ENCODE results near the gene ZNF771.
A peak's percentile ranks its signal among the peaks of the same experiment; 100 is the strongest.
"Not testable (repeated sequence)": the region's sequence is repeated elsewhere in the genome, so short reads cannot be mapped to it uniquely, and the experiment has no call there.

ZNF771 gene

DNA sequence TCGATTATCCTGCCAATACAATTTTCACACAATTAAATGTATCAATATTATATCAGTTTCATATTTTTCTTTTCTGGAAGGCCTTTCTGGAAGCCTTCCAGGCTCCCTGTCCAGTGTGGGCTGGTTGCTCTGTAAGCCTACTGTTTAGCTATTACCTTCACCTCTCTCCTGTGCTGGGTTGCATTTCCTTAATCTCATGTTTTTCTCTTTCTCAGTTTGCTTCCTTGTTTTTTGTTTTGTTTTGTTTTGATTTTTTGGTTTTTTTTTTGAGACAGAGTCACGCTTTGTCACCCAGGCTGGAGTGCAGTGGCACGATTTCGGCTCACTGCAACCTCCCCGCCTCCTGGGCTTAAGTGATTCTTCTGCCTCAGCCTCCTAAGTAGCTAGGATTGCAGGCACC, 31.4 kb downstream of the ZNF771 start:
- DNase-seq: no peak

DNA sequence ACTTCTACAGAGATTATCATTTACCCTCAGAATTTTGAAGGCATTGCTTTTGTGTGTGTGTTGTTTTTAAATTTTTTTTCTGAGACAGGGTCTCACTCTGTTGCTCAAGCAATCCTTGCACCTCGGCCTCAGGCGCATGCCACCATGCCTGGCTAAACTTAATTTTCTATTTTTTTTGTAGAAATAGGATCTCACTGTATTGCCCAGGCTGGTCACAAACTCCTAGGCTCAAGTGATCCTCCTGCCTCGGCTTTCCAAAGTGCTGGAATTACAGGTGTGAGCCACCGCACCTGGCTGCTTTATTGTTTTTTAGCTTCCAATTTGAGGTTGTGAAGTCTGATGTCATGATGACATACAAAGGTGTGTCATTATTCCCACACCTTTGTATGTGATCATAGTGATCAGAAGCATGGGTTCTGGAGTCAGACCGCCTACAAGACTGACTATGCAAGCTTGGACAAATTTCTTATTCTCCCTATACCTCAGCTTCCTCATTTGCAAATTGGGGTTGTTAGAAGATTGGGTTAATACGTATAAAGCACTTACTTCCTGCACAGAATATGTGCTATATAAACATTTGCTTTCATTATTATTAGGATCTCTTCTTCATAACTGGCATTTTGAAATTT, 32.4 kb downstream of the ZNF771 start:
- no peak for DNase-seq

DNA sequence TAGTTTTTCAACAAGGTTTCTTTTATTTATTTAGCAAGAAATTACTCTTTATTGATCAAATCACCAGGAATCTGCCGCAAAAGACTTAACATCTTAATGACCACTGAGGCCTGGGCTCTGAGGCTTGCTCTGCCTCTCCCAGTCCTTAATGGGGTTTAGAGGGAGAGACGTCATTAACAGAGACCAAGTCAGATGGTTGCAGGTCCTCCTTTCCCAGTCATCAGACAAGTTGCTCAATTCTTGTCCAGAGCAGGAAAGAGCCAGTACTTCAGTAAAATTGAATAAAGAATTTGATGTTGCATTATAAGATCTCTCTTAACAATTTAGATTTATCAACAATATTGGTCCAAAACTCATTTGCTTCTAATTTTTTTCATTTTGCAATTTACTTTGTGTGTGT, 36.2 kb downstream of the ZNF771 start:
- DNase-seq: no peak

DNA sequence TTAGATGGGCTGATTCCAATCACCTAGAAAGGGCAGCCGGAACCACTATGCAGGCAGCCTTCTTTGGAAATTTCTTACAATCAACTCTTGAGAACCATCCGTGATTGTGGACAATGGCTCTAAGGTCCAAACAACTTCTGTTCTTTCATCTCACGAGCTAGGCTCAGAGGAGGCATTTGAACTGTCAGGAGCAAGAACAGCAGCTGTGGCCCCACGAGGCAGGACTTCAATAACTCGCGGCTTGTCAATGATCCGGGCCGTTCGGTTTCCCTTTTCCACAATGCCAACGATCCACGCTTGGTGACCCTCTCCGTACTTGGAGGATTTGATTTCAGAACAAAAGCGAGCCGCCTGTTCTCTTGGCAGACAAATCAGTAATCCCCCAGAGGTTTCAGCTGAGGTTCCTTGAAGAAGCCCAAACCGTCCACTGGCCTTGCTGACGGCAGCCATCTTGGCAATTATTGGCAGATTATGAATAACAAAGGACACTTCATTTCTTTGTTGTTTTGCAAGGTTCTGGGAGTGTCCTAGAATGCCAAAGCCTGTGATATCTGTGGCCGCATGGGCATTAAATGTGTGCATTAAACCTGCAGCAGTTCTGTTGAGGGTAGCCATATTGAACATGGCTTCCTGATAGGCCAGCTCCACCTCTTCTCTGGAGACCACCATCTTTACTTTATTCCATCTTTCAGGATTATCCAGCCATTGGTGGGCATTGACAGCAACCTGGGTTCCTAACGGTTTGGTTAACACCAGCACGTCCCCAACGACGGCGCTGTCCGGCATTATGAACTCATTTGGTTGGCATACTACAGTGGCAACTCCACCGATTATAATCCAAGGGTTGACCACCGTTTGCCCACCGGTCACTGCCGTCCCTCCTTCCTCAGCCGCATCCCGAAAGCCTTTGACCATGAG, 37.1 kb downstream of the ZNF771 start:
- no peak for DNase-seq

DNA sequence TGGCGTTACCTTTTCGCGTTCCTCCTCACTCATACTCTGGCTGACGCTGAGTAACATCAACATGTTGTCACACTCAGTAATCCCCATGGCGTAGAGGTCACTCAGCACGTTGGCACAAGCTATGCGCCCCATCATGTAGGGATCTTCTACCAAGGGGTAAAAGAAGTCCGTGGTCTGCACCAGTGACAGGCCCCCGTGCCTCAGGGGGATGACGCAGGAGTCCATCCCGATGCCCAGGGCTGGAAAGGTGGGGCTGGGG, 37.7 kb downstream of the ZNF771 start:
- no peak for DNase-seq

DNA sequence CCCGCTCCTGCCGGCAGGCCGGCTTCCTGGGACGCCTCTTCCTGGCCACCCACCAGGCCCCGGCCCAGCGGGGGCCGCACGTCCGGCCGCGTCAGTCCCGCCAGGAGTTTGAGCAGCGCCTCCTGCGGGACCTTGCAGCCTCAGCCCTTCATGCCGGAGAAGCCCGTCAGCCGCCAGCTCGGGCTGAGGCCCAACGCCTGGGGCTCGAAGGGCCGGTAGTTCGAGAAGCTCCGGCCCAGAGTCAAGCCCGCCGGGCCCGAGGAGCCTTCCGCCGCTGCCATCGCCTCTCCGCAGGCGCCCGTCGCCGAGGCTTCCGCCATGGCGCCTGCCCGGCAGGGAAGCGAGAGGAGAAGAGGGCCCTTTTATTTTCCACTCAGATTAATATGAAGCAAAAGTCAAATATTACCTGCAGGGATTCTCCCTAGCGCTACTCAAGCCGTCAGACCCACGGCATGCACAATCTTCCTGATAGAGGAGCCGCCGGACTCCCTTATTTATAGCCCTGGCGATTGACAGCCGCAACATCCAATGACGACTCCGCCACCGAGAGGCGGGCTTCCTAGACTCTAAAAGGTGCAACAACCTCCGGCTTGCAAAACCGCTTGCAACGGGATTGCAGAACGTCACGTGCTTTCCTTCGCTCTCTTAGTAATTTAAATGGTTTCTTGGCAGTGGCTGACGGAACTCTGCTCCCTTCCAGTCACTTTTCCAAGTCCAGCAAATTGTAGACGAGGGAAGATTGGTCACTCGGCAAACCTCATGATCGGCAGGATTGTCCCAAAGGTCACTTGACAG, 38.2 kb downstream of the ZNF771 start, which contains the start of gene SEPHS2:
TSS of gene SEPHS2 (minus strand) at position 467 of the 795 bp plus-strand sequence. CDS start at position 320, 147 bp downstream.
- peak; percentile 93 for DNase-seq

DNA sequence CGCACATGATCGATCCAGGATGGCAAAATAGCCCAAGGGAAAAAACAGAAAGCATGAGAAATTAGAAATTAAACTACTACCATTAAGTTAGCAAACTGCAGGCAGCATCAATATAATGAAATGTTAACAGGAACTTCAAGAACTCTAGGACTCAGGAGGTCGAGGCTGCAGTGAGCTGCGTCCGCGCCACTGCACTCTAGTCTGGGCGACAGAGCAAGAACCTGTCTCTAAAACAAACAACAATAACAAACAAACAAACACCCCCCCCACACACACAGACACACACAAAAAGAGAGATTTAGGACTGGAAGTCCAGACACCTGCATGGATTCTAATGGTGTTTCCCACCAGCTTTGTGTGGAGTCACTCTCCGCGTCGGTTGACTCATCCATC, 38.8 kb downstream of the ZNF771 start:
- no peak for DNase-seq

DNA sequence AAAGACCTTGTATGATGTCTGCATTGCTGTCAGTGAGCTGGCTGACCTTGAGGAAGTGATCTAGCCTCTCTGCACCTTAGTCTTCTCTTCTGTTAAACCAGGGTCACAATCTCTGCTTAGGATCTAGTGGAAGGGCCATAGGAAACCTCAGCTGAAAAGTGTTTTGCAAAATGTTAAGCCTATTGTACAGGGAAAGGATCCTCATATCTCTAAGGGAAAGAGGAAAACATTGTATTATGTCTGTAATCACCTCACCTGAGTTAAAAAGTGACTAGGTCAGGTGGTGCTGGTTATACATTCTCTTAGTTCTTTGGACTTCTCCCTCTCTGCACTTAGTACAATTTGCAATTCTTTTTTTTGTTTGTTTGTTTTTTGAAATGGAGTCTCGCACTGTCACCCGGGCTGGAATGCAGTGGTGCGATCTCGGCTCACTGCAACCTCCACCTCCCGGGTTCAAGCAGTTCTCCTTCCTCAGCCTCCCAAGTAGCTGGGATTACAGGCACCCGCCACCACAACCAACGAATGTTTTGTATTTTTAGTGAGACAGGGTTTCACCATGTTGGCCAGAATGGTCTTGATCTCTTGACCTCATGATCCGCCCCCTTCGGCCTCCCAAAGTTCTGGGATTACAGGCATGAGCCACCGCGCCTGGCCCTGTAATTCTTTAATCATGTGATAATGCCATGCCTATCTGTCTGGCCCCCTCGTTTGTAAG, 40.3 kb downstream of the ZNF771 start:
- no peak for DNase-seq

DNA sequence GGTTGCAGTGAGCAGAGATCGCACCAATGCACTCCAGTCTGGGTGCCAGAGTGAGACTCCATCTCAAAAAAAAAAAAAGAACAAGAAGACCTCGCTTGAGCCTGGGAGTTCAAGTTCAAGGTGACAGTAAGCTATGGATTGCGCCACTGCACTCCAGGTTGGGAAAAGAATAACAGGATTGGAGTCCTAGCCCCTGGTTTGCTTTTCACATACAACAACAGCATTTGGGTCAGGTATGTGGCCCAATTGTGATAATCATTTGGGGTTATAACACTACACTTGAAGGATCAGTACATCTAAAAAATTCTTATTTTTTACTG, 41.7 kb downstream of the ZNF771 start:
- no peak for DNase-seq

DNA sequence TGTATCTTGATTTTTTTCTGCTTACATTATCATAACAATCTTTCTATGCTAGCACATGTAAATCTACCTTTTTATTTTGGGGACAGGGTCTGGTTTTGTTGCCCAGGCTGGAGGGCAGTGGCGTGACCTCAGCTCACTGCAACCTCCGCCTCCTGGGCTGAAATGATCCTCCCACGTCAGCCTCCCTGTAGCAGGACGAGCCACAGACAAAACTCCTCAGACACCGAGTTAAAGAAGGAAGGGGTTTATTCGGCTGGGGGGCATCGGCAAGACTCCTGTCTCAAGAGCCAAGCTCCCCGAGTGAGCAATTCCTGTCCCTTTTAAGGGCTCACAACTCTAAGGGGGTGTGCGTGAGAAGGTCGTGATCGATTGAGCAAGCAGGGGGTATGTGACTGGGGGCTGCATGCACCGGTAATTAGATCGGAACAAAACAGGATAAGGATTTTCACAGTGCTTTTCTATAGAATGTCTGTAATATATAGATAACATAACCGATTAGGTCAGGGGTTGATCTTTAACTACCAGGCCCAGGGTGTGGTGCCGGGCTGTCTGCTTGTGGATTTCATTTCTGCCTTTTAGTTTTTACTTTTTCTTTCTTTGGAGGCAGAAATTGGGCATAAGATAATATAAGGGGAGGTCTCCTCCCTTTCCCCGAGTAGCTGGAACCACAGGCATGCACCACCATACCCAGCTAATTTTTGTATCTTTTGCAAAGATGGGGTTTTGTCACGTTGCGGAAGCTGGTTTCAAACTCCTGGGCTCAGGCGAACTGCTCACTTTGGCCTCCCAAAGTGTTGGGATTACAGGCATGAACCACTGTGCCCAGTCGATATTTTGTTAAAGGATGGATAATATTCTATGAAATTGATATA, 45.5 kb downstream of the ZNF771 start:
- not testable (repeated sequence) for DNase-seq

DNA sequence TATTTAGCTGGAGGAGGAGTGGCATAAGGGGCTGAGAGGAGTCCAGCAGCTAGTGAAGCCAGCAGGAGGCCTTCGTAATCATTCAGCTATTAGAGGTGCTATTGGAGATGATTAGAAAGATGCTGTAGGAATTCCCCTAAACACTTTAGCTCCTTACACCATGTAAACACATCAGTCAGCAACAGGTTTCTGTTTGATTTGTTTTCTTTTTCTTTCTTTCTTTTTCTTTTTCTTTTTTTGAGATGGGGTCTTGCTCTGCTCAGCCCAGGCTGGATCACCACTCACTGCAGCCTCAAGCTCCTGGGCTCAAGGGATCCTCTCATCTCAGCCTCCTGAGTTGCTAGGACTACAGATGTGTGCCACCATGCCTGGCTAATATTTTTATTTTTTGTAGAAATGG, 48.9 kb downstream of the ZNF771 start:
- no peak for DNase-seq

DNA sequence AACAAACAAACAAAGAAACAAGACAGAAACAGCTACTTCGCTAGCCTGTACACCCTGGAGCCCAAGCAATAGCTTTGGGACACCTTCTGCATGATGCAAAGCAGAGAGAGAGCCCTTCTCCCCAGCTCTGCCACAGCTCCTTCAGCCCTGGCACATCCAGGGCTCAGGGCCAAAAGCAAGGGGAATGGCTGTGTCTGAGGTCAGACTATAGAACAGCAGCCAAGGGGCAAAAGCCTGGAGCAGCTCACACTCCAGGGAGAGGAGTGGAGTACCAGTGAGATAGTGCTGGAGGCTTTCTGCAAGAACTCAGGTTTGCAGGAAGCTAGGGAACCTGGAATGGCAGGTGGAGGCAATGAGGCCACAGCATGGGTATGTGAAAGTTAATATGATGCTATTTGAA, 49.9 kb downstream of the ZNF771 start:
- DNase-seq: no peak

DNA sequence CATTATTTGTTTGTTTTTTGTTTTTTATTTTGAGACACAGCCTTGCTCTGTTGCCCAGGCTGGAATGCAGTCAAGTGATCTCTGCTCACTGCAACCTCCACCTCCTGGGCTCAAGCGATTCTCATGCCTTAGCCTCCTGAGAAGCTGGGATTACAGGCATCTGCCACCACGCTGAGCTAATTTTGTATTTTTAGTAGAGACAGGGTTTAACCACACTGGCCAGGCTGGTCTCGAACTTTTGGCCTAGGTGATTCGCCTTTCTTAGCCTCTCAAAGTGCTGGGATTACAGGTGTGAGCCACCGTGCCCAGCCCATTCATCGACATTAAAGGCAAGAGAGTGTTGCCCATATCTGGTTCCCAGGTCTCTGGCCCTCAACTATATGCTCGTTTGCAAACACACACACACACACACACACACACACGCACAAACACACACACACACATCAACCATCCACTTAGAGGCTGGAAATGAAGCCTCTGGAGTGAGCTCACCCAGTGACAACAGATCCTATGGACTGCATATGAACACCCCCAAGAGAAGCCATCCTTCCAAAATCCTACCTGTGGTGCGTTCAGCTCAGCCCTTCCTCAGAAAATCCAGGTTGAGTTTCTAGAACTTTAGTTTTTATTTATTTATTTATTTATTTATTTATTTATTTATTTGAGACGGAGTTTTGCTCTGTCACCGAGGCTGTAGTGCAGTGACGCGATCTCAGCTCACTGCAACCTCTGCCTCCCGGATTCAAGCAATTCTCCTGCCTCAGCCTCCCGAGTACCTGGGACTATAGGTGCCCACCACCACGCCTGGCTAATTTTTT, 50.5 kb downstream of the ZNF771 start:
- no peak for DNase-seq

DNA sequence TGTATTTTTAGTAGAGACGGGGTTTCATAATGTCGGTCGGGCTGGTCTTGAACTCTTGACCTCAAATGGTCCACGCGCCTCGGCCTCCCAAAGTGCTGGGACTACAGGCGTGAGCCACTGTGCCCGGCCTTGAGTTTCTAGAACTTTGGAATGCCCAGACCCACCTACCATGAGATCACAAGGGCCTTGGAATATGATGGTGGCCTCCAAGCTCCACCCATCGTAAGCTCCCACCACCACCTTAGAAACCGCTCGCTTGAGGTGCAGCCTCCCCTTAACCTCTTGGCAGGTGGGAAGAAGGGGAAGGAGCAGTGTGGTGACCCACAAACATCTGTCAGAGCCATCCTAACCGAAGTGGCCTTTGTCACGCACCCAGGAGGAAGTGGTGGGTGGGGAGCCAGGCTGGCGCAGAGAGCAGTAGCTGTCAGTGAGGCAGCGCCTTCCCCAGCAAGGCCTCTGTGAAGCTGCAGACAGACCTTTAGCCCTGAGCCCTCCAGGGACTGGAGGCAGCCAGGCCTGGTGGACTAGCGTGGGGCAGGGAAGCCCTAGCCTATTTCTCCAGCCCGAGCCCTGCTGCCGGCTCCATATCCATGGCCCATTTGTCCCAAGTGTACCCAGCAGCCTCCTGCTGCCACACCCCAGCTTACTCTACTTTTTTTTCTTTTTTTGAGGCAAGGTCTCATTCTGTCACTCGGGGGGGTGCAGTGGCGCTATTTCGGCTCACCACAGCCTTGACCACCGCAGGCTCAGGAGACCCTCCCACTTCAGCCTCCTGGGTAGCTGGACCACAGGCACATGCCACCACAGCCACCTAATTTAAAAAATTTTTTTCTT, 51.4 kb downstream of the ZNF771 start:
- DNase-seq: no peak

DNA sequence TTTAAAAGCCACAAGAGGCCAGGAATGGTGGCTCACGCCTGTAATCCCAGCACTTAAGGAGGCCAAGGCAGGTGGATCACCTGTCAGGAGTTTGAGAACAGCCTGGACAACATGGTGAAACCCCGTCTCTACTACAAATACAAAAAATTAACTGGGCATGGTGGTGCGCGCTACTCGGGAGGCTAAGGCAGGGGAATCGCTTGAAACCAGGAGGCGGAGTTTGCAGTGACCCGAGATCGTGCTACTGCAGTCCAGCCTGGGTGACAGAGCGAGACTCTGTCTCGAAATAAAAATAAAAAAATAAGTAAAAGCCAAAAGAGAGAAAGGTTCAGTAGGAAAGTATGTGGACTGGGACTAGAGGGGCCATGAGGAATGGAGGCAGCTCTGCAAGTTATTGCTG, 52.0 kb downstream of the ZNF771 start:
- DNase-seq: no peak

DNA sequence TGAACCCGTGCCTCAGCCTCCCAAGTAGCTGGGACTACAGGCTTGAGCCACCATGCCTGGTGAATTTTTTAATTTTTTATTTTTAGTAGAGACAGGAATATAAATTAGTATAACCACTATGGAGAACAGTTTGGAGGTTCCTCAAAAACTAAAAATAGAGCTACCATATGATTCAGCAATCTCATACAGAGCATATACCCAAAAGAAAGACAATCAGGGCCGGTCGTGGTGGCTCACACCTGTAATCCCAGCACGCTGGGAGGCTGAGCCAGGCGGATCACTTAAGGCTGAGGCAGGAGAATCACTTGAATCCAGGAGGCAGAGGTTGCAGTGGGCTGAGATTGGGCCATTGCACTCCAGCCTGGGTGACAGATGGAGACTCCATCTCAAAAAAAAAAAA, 54.0 kb downstream of the ZNF771 start:
- DNase-seq: not testable (repeated sequence)

DNA sequence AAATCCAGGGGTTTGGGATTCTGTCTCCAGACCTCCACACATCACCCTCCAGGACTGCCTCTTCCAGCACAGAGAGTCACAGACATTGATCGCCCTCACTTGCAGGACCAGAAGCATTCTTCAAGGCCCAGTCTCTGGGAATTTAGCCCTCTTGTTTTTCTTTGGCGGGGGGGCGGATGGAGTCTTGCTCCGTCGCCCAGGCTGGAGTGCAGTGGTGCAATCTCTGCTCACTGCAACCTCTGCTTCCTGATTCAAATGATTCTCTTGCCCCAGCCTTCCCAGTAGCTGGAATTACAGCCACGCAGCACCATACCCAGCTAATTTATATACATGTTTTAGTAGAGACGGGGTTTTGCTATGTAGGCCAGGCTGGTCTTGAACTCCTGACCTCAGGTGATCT, 56.7 kb downstream of the ZNF771 start:
- no peak for DNase-seq

All from amniotic stem cell (primary cell).